Fibroblast of villous mesenchyme (primary cell): ENCODE data around the gene TRMT44. TPM values are rescaled to one million over a fixed set of nuclear protein-coding genes. Genes with fewer than 3 reads are reported as not detected.
"Not testable (repeated sequence)": the region's sequence is repeated elsewhere in the genome, so short reads cannot be mapped to it uniquely, and the experiment has no call there.

ENCODE experiments used
- DNase-seq: peaks from one replicate; pipeline ENCODE4 v3.0.0-alpha.2; 2010; ENCODE audit warnings: low read depth
- H3K4me3 ChIP-seq: 2 replicates; pipeline ENCODE4 v1.5.1; 2011; ENCODE audit warnings: low read depth, mild to moderate bottlenecking, low read length
- CTCF ChIP-seq: IDR thresholded peaks from 2 replicates; pipeline ENCODE4 v1.5.1; 2012; ENCODE audit warnings: low read depth, mild to moderate bottlenecking, low read length; ENCODE audit not compliant: insufficient read depth
- total RNA-seq: library from RNA; depleted of rRNA; stranded (reverse); fragments of >200 nt; gene quantifications from 2 replicates; pipeline ENCODE4 v1.2.3, GENCODE V29; 2012

The TRMT44 gene
- total RNA-seq, 1 donor: 19.4 TPM

DNA sequence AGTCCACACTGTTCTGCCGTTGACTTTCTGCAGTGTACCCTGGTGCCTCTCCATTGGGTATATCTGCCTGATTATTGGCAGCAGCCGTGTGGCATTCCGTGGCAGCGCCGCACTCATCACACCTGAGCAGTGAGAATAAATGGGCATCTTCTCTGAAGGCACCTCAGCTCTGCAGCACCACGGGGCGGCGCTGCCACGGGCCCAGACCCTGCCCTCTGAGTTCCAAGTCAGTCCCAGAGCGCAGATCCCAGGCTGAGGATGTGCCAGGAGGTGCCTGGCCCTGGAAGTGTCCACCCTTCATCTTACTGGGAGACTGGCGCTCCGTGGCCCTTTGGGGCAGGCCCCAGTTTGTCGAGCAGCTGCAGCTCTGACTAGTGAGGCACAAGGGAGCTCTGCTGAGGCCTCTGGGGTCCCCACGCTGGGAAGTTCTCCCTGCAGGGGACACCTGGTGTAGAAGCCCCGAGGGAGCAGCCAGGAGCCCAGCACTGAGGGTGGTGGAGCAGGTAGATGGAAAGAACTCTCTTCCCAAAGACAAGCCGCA lies 36.6 kb downstream of the TRMT44 start:
- no peak overlapping the region for H3K4me3 ChIP-seq
- TF ChIP-seq CTCF: no peak
- DNase-seq: no peak

- H3K4me3 ChIP-seq: no peak overlapping the region
- TF ChIP-seq CTCF: no peak
- no peak for DNase-seq
These were observed 37.1 kb downstream of the TRMT44 start for GRCh38 chr4:8477676-8478075.

GRCh38 chr4:8478371-8478770 lies 37.8 kb downstream of the TRMT44 start:
- DNase-seq: no peak
- no peak for TF ChIP-seq CTCF
- no peak overlapping the region for H3K4me3 ChIP-seq

GRCh38 chr4:8478801-8479744 lies 38.5 kb downstream of the TRMT44 start:
- peak; percentile 80 for DNase-seq
- no peak for TF ChIP-seq CTCF
- no peak overlapping the region for H3K4me3 ChIP-seq

DNA sequence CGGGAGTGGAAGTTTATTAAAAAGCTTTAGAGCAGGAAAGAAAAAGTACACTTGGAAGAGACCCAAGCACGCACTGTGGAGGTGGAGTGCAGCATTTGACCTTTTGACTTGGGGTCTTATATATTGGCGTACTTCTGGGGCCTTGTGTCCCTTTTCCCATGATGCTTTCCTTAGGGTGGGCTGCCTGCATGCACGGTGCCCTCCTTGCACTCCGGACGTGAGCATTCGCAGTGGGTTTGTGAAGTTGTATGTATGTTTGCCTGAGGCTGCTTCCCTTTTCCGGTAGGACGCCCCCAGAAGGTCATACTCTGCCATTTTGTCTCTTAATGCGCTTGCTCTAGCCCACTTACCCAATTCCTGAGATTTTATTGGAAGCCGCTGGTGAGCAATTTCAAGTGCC lies 39.6 kb downstream of the TRMT44 start:
- no peak for DNase-seq
- TF ChIP-seq CTCF: no peak
- H3K4me3 ChIP-seq: no peak overlapping the region

- DNase-seq, H3K4me3 ChIP-seq: not testable (repeated sequence)
These were observed 46.1 kb downstream of the TRMT44 start for GRCh38 chr4:8486643-8487042.

GRCh38 chr4:8488791-8489369 lies 48.3 kb downstream of the TRMT44 start:
- DNase-seq: no peak
- no peak for TF ChIP-seq CTCF
- H3K4me3 ChIP-seq: no peak overlapping the region

- not testable (repeated sequence) for DNase-seq, H3K4me3 ChIP-seq
These were observed 50.9 kb downstream of the TRMT44 start for GRCh38 chr4:8491478-8491877.
